VCaP (cell line): ENCODE measurements around the gene RALGAPA2.

Source experiments
- H3K27ac ChIP-seq: fragments of 450-650 bp; 2 replicates; pipeline ENCODE4 v1.5.1; 2017
- TF ChIP-seq, protein P1 (sequence below): fragments of 450-650 bp; conservative IDR thresholded peaks from 2 replicates; pipeline ENCODE4 v1.5.1; 2017; ENCODE audit warnings: mild to moderate bottlenecking, moderate library complexity

The RALGAPA2 gene

DNA sequence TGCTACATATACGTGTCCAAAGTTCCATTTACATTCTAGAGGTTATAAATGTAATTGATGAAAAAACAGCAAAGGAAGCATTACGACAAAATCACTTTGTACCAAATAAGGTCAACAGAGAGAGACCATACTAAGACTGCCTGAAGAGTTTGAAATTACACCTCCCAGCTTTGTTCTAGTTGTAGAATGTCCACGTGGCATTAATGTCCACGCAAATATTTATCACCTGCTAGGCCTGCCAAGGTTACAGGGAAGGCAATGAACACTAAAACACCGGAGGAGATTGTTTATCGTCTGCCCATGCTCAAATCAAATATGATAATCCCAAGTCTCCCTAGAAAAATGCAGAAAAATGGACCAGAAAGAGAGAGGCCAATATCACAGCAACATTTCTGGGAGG, 6.2 kb downstream of the RALGAPA2 start:
- TF ChIP-seq, protein P1, sequence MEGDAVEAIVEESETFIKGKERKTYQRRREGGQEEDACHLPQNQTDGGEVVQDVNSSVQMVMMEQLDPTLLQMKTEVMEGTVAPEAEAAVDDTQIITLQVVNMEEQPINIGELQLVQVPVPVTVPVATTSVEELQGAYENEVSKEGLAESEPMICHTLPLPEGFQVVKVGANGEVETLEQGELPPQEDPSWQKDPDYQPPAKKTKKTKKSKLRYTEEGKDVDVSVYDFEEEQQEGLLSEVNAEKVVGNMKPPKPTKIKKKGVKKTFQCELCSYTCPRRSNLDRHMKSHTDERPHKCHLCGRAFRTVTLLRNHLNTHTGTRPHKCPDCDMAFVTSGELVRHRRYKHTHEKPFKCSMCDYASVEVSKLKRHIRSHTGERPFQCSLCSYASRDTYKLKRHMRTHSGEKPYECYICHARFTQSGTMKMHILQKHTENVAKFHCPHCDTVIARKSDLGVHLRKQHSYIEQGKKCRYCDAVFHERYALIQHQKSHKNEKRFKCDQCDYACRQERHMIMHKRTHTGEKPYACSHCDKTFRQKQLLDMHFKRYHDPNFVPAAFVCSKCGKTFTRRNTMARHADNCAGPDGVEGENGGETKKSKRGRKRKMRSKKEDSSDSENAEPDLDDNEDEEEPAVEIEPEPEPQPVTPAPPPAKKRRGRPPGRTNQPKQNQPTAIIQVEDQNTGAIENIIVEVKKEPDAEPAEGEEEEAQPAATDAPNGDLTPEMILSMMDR: no peak
- H3K27ac ChIP-seq: peak overlapping the region; percentile 93

DNA sequence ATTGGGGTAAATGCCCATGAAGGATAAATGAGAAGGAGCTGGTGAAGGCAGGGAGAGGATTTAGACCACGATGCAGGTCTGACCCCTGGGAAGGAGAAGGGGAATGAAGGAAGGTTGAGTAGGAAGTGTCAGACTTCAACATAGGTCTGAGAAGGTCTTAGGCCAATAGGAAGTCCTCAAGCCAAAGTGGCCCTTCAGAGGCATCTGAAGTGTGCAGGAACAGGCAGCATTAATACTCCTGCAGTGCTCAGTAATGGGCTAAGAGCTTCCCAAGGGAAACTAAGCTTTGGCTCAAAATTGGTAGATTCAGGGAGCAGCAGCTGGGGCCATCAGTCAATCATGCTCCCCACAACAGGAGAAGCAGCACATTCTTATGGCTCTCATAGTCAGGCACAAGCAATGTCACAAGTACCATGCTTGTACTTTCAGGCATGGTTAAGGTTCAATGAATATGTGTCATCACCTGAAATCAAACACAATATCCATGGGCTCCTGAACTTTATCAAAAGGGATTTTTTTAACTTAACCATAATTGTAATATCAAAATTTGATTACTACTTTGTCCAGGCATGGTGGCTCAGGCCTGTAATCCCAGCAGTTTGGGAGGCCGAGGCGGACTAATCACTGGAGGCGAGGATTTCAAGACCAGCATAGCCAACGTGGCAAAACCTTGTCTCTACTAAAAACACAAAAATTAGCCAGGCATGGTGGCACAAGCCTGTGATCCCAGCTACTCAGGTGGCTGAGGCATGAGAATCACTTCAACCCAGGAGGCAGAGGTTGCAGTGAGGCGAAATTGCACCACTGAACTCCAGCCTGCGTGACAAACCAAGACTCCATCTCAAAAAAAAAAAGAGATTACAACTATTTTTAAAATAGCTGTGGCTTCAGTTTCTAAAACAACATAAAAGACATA, 9.9 kb downstream of the RALGAPA2 start:
- H3K27ac ChIP-seq: no peak overlapping the region
- TF ChIP-seq, protein P1: no peak

DNA sequence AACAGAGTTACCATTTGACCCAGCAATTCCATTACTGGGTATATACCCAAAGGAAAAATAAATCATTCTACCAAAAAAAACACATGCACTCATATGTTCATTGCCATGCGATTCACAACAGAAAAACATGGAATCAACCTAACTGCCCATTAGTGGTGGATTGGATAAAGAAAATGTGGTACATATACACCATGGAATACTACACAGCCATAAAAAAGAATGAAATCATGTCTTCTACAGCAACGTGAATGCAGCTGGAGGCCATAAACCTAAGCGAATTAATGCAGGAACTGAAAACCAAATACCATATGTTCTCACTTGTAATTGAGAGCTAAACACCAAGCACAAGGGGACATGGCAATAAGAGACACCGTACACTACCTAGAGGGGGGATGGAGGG, 12.5 kb downstream of the RALGAPA2 start:
- TF ChIP-seq, protein P1: no peak
- H3K27ac ChIP-seq: peak overlapping the region; percentile 50

DNA sequence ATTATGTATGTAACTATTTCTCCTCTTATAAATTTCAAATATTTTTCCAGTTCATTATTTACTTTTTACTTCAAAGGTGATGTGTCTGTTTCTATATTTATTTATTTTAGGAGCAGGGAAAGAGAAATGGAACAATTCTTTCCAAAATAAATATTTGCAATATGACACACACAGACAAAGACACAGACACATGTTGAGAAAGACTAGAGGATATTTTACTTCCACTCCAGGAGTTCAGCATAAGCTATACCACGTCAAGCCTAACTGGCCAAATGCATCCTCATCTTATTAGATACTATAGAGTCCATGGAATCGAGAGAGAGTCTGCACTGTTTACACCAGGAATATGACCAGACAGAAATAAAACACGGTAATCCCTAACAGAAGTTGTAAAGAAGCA, 13.3 kb downstream of the RALGAPA2 start:
- H3K27ac ChIP-seq: peak overlapping the region; percentile 50
- TF ChIP-seq, protein P1: no peak

DNA sequence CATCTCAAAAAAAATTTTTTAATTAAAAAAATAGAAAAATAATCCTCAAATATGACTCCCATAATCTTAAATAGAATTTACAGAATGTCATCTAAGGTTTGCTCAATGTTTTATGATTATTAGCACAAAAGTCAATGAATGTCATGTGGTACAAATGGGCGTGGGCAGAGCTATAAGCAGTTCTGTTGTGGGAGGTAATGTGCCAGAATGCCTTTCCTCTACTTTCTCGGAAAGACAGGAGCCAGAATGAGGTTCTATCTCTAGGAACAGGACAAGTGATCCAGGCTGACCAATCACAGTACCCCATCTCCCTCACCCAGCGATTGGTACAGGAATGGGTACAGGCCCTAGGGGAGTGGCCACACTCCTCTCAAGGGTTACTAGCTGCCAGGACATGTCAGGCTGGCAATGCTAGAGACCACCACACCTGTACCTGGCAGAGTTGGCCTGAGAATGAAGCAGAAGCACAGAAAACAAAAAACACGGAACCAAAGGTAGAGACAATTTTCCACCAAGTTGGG, 15.1 kb downstream of the RALGAPA2 start:
- H3K27ac ChIP-seq: peak overlapping the region; percentile 8; the same call in 1 of the 2 replicates
- TF ChIP-seq, protein P1: no peak

DNA sequence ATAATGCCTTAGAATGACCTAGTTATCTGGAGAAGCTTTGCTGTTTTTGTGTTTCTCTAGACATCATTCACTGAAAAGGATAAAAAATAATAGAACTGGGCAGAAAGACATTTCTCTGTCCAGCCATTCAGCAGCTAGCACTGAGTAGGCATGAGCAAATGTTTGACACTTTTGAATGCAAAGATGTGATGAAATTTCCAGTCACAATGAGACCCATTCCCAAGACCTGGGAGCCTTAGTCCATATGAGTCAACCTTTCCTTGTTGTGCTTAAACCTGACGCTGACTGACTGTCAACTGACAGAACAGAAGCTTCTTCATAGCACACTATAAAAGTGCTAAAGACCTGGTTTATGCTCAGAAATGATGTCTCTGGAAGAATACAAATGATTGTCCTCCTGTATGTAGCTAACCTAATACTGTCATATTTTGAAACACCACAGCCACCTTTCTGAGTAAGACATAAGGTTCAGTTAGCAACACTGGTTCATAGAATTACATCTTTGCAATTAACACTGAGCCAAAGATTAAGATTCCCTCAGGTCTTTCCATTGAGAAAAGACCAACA, 17.1 kb downstream of the RALGAPA2 start:
- peak overlapping the region; percentile 38 for H3K27ac ChIP-seq
- TF ChIP-seq, protein P1: no peak

DNA sequence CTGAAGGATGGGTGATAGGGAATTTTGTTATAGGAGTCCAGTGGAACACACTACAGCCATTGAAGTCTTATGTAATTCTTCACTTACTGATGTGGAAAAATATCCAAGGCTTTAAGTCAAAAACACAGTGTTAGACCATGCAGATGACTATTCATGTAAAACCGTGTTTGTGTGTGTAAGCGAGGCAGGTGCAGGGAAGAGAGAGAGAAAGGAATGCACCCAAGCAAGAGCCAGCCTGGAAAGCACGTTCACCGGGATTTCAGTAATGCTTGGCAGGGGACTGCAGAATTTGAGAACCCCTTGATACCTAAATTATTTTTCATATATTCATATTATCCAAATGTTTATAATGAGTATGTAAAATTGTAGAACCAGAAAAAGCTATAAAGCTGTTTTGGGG, 17.9 kb downstream of the RALGAPA2 start:
- H3K27ac ChIP-seq: peak overlapping the region; percentile 38
- TF ChIP-seq, protein P1: no peak
